Tibial artery (tissue), 4 donors: ENCODE data around the gene RETNLB.

Experiments used
- DNase-seq, 2 donors: peaks; one replicate each; pipeline ENCODE4 v3.0.0-alpha.2; 2019
- H3K27ac ChIP-seq, 2 donors: fragments of 200-600 bp; sonication (generic) in 1 of 2; 1 replicate in 1 of 2; 2 replicates in 1 of 2; pipeline ENCODE4 v1.5.1; 2018 to 2019; ENCODE audit warnings: mild to moderate bottlenecking in 1 of 2
- H3K27me3 ChIP-seq, 2 donors: fragments of 200-600 bp; sonication (generic) in 1 of 2; one replicate each; pipeline versions ENCODE4 v1.5.1 to v1.6.0; 2016 to 2019
- H3K36me3 ChIP-seq, 3 donors: fragments of 200-600 bp; sonication (generic) in 2 of 3; one replicate each; pipeline ENCODE4 v1.5.1; 2016 to 2019; ENCODE audit warnings: mild to moderate bottlenecking in 2 of 3
- H3K4me1 ChIP-seq, 4 donors: fragments of 200-600 bp; sonication (generic) in 2 of 4; 1 replicate in 3 of 4; 2 replicates in 1 of 4; pipeline ENCODE4 v1.5.1; 2016 to 2019
- H3K4me3 ChIP-seq, 2 donors: fragments of 200-600 bp; sonication (generic) in 1 of 2; 1 replicate in 1 of 2; 2 replicates in 1 of 2; pipeline ENCODE4 v1.5.1; 2018 to 2019; ENCODE audit warnings: mild to moderate bottlenecking in 2 of 2
- H3K9me3 ChIP-seq, 3 donors: fragments of 200-600 bp; sonication (generic) in 1 of 3; one replicate each; pipeline ENCODE4 v1.5.1; 2016 to 2019
- intact Hi-C: fragments of 100-400 bp; cut with DNase I; formaldehyde crosslinking; loops from one replicate; pipeline ENCODE4 v1.15.0; 2023; ENCODE audit warnings: low total_unique reads
- TF ChIP-seq, protein P1 (sequence below), 2 experiments: fragments of 200-600 bp in 1 of 2; fragments of 450-650 bp in 1 of 2; IDR thresholded peaks; one replicate each; pipeline ENCODE4 v1.5.1; 2017 to 2019; ENCODE audit warnings: antibody characterized with exemption in 2 of 2, mild to moderate bottlenecking in 1 of 2, moderate library complexity in 1 of 2

RETNLB gene

GRCh38 chr3:108736821-108737220 lies 20.4 kb downstream of the RETNLB start:
- intact Hi-C loops: no loop called here
- H3K4me1 ChIP-seq: no peaks in the 10 kb centered on the region
- DNase-seq: no peak

GRCh38 chr3:108728934-108729333 lies 28.3 kb downstream of the RETNLB start:
- H3K27ac ChIP-seq: no peak overlapping the region
- no peaks in the 10 kb centered on the region for H3K36me3 ChIP-seq
- no peaks in the 10 kb centered on the region for H3K9me3 ChIP-seq
- H3K4me1 ChIP-seq: no peaks in the 10 kb centered on the region
- H3K4me3 ChIP-seq: no peak overlapping the region
- no peaks in the 10 kb centered on the region for H3K27me3 ChIP-seq
- intact Hi-C loops: no loop called here
- no peak for DNase-seq
- TF ChIP-seq, protein P1, sequence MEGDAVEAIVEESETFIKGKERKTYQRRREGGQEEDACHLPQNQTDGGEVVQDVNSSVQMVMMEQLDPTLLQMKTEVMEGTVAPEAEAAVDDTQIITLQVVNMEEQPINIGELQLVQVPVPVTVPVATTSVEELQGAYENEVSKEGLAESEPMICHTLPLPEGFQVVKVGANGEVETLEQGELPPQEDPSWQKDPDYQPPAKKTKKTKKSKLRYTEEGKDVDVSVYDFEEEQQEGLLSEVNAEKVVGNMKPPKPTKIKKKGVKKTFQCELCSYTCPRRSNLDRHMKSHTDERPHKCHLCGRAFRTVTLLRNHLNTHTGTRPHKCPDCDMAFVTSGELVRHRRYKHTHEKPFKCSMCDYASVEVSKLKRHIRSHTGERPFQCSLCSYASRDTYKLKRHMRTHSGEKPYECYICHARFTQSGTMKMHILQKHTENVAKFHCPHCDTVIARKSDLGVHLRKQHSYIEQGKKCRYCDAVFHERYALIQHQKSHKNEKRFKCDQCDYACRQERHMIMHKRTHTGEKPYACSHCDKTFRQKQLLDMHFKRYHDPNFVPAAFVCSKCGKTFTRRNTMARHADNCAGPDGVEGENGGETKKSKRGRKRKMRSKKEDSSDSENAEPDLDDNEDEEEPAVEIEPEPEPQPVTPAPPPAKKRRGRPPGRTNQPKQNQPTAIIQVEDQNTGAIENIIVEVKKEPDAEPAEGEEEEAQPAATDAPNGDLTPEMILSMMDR (IDR thresholded peaks at IDR 0.05): no peak

More at GRCh38 chr3:108736821-108737220, 20.4 kb downstream of the RETNLB start:
- Histone ChIP-seq H3K4me3 (no peak overlapping the region), H3K36me3 (no peaks in the 10 kb centered on the region), H3K27me3 (no peaks in the 10 kb centered on the region), H3K27ac (no peak overlapping the region), H3K9me3 (no peaks in the 10 kb centered on the region)
- TF ChIP-seq, protein P1 (IDR thresholded peaks at IDR 0.05): no peak

DNA sequence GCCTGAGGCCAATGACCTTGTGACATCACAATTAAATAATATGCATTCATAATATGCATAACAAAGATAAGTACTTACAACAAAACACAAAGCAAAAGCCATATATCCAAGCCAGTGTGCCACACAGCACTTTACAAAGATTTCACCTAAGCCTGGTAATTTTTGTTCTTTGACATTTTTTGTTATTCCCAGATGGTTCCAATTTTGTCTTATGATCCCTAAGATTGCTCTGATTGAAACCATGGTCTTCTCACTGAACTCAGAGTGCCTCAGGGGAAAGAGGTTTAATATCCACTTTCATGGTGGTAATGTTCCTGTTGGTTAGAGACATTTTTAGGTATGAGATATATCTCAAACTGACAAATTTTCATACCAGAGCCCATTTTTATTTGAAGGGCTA lies 29.1 kb downstream of the RETNLB start:
- TF ChIP-seq, protein P1 (IDR thresholded peaks at IDR 0.05): no peak
- H3K9me3 ChIP-seq: no peaks in the 10 kb centered on the region
- no peak for DNase-seq
- no peaks in the 10 kb centered on the region for H3K27me3 ChIP-seq
- no peaks in the 10 kb centered on the region for H3K36me3 ChIP-seq
- H3K4me1 ChIP-seq: no peaks in the 10 kb centered on the region
- H3K27ac ChIP-seq: no peak overlapping the region
- no peak overlapping the region for H3K4me3 ChIP-seq
- intact Hi-C loops: no loop called here

DNA sequence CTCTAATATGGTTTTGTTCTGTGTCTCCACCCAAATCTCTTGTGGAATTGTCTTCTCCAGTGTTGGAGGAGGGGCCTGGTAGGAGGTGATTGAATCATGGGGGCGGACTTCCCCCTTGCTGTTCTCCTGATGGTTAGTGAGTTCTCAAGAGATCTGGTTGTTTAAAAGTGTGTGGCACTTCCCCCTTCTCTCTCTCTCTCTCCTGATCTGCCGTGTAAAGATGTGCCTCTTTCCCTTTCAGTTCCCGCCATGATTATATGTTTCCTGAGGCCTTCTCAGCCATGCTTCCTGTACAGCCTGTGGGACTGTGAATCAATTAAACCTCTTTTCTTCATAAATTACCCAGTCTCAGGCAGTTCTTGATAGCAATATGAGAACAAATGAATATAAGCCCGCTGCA lies 33.1 kb downstream of the RETNLB start:
- TF ChIP-seq, protein P1 (IDR thresholded peaks at IDR 0.05): no peak
- H3K27me3 ChIP-seq: no peaks in the 10 kb centered on the region
- H3K4me1 ChIP-seq: no peaks in the 10 kb centered on the region
- DNase-seq: no peak
- no peak overlapping the region for H3K4me3 ChIP-seq
- no peak overlapping the region for H3K27ac ChIP-seq
- intact Hi-C loops: no loop called here
- H3K9me3 ChIP-seq: no peaks in the 10 kb centered on the region
- H3K36me3 ChIP-seq: no peaks in the 10 kb centered on the region

DNA sequence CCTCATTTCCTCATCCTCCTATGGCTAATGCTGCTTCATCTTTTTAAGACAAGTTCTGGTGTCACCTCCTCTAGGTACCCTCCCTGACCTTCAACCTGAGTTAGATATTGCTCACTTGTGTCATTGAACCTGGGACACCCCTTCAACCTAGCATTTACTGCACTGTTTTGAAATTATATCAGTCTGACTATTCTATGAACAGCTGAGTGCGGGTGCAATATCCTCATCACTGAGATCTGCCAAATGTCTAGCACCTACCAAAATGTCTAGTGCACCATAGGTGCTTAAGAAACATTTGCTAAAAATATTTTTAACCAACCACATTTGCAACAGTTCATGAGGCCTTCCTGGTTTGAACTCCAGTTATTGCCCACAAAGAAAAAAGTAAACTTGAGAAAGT lies 34.5 kb downstream of the RETNLB start:
- TF ChIP-seq, protein P1 (IDR thresholded peaks at IDR 0.05): no peak
- Histone ChIP-seq H3K36me3 (no peaks in the 10 kb centered on the region), H3K27ac (no peak overlapping the region), H3K9me3 (no peaks in the 10 kb centered on the region), H3K4me3 (no peak overlapping the region), H3K27me3 (no peaks in the 10 kb centered on the region), H3K4me1 (no peaks in the 10 kb centered on the region)
- intact Hi-C loops: no loop called here
- no peak for DNase-seq

DNA sequence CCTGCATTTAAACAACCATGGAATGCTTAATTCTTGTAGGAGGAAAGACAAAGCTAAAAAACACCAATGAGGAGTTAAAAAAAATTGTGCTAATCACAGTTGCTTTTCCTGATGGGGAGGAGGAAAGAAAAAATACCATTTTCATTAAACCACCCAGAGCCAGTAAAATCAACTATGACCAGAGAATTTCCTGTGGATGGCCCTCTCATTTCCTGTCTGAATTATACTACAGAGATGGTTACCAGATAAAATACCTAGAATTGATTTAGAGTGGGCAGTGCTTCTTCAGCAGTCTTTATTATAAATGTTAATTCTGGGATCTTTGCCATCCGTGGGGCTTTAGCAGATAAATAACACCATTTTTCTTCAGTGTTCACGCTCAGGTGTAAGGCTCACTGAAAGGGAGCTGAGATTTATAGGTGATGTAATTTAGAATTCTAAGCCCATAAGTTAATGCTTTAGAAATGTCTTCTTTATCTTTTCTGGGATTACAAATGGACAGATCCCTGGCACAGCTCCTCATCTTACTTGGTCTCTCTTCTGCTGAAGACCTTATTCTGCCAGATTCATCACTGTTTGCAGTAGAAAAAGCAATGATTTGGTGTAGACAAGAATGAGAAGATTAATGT lies 37.9 kb downstream of the RETNLB start:
- Histone ChIP-seq H3K9me3 (no peaks in the 10 kb centered on the region), H3K27me3 (no peaks in the 10 kb centered on the region), H3K27ac (no peak overlapping the region), H3K36me3 (no peaks in the 10 kb centered on the region), H3K4me1 (no peaks in the 10 kb centered on the region), H3K4me3 (no peak overlapping the region)
- intact Hi-C loops: no loop called here
- TF ChIP-seq, protein P1 (IDR thresholded peaks at IDR 0.05): no peak
- no peak for DNase-seq
